Type B pancreatic cell (in vitro differentiated cells): ENCODE data around the gene FRK. TPM values are rescaled to one million over a fixed set of nuclear protein-coding genes. Genes with fewer than 3 reads are reported as not detected.
A peak's percentile ranks its signal among the peaks of the same experiment; 100 is the strongest.

Experiments
- DNase-seq: peaks from one replicate; pipeline ENCODE4 v3.0.0; 2021; ENCODE audit warnings: mixed read lengths; ENCODE audit not compliant: unreplicated experiment; ENCODE audit errors: extremely low spot score
- H3K27ac Mint-ChIP-seq: 2 replicates; pipeline ENCODE4 v1.8.0; 2021; ENCODE audit warnings: mild to moderate bottlenecking, mixed read lengths
- H3K27me3 Mint-ChIP-seq: 2 replicates; pipeline ENCODE4 v1.8.0; 2021; ENCODE audit warnings: mixed read lengths
- H3K36me3 Mint-ChIP-seq: 2 replicates; pipeline ENCODE4 v1.8.0; 2021; ENCODE audit warnings: mixed read lengths
- H3K4me1 Mint-ChIP-seq: one replicate; pipeline ENCODE4 v1.8.0; 2021; ENCODE audit warnings: mixed read lengths; ENCODE audit not compliant: unreplicated experiment
- H3K4me3 Mint-ChIP-seq: 2 replicates; pipeline ENCODE4 v1.8.0; 2021; ENCODE audit warnings: mild to moderate bottlenecking, mixed read lengths
- H3K9me3 Mint-ChIP-seq: 2 replicates; pipeline ENCODE4 v1.8.0; 2021; ENCODE audit warnings: mixed read lengths
- CTCF ChIP-seq: fragments of 200-600 bp; sonication (generic); conservative IDR thresholded peaks from 2 replicates; pipeline ENCODE4 v1.5.0; 2021; ENCODE audit warnings: antibody characterized with exemption, mild to moderate bottlenecking
- total RNA-seq: library from RNA; stranded (reverse); gene quantifications from 2 replicates; pipeline ENCODE4 v1.2.1, GENCODE V29; 2021; ENCODE audit warnings: low replicate concordance

The FRK gene
- total RNA-seq, 1 donor from 2014 or later = 6.2 TPM

GRCh38 chr6:116102873-116103272 lies 42.2 kb upstream of the FRK start:
- no peak for DNase-seq
- Mint-ChIP-seq H3K4me3 (peak overlapping the region; percentile 68), H3K9me3 (no peaks in the 10 kb centered on the region), H3K36me3 (peaks cover 3% of the 10 kb centered on the region), H3K27ac (no peak overlapping the region), H3K4me1 (peaks cover 45% of the 10 kb centered on the region), H3K27me3 (no peaks in the 10 kb centered on the region)
- TF ChIP-seq CTCF = no peak

GRCh38 chr6:116101790-116102189 lies 41.1 kb upstream of the FRK start:
- no peak for DNase-seq
- H3K27me3 Mint-ChIP-seq = no peaks in the 10 kb centered on the region
- no peaks in the 10 kb centered on the region for H3K9me3 Mint-ChIP-seq
- peak overlapping the region; percentile 84 for H3K27ac Mint-ChIP-seq
- peak overlapping the region; percentile 98 for H3K4me3 Mint-ChIP-seq
- peaks cover 3% of the 10 kb centered on the region for H3K36me3 Mint-ChIP-seq
- peaks cover 45% of the 10 kb centered on the region for H3K4me1 Mint-ChIP-seq
- TF ChIP-seq CTCF = no peak

- Mint-ChIP-seq H3K9me3 (no peaks in the 10 kb centered on the region), H3K4me3 (peak overlapping the region; percentile 98), H3K36me3 (peaks cover 3% of the 10 kb centered on the region), H3K27ac (peak overlapping the region; percentile 84), H3K4me1 (peaks cover 45% of the 10 kb centered on the region), H3K27me3 (no peaks in the 10 kb centered on the region)
- no peak for DNase-seq
- TF ChIP-seq CTCF = no peak
Measured at GRCh38 chr6:116101302-116101718, 40.6 kb upstream of the FRK start.

- Mint-ChIP-seq H3K36me3 (peaks cover 3% of the 10 kb centered on the region), H3K9me3 (no peaks in the 10 kb centered on the region), H3K27ac (peak within 1 kb of the TSS; percentile 89), H3K4me3 (peak within 1 kb of the TSS; percentile 98), H3K4me1 (peaks cover 39% of the 10 kb centered on the region), H3K27me3 (no peaks in the 10 kb centered on the region)
- peak; percentile 59 for TF ChIP-seq CTCF
- DNase-seq = peak; percentile 84
Measured at GRCh38 chr6:116100419-116101301, 40.0 kb upstream of the FRK start, which contains the start of gene NT5DC1. Gene NT5DC1 (plus strand): TSS chr6:116100853. CDS start chr6:116100931, 78 bp downstream.

- Mint-ChIP-seq H3K27me3 (no peaks in the 10 kb centered on the region), H3K4me1 (peaks cover 25% of the 10 kb centered on the region), H3K4me3 (peak overlapping the region; percentile 98), H3K36me3 (no peaks in the 10 kb centered on the region), H3K27ac (no peak overlapping the region), H3K9me3 (no peaks in the 10 kb centered on the region)
- TF ChIP-seq CTCF = no peak
- no peak for DNase-seq
Measured at GRCh38 chr6:116099036-116099435, 38.3 kb upstream of the FRK start.
